DOHH2 (cell line): ENCODE results near the gene IL2RA.

ENCODE experiments used
- CTCF ChIP-seq: fragments of 200-600 bp; sonication (generic); IDR thresholded peaks from one replicate; pipeline ENCODE4 v1.5.1; 2014; ENCODE audit warnings: antibody characterized with exemption, mild to moderate bottlenecking, low read depth, low read length; ENCODE audit not compliant: poor library complexity, severe bottlenecking
- EZH2phosphoT487 ChIP-seq: fragments of 200-600 bp; sonication (generic); IDR thresholded peaks from 2 replicates; pipeline ENCODE4 v1.6.1; 2017; ENCODE audit warnings: borderline replicate concordance, mild to moderate bottlenecking, antibody characterized with exemption, low read length, moderate library complexity, mixed read lengths

- TF ChIP-seq CTCF, result no peak
- TF ChIP-seq EZH2phosphoT487, result no peak
Observed at GRCh38 chr10:6061056-6061455, 1.1 kb downstream of the IL2RA start.
